IMR-90 (cell line): Measurements from ENCODE around the gene PAPPA. TPM values are rescaled to one million over a fixed set of nuclear protein-coding genes. Genes with fewer than 3 reads are reported as not detected.

ENCODE experiments used
- ATAC-seq: fragments of 200-7000 bp; cut with Tn5 transposase; 2 replicates; pipeline ENCODE4 v1.9.1; 2020; ENCODE audit warnings: low read depth, mild to moderate bottlenecking, moderate library complexity
- BruUV-seq: library from RNA; stranded (reverse); fragments of 400-500 nt; replicated peaks from 2 replicates; lab custom pipeline; 2021; lab: Mats Ljungman, UMichigan
- CTCF ChIA-PET: fragments of 300-600 bp; formaldehyde crosslinking; extraction: SDS; loops from one replicate; lab custom pipeline; 2021; ENCODE audit warnings: antibody characterized with exemption; lab: Yijun Ruan, JAX
- POLR2A ChIA-PET: fragments of 300-600 bp; sonication (Branson Sonifier 250); formaldehyde crosslinking; loops from one replicate; lab custom pipeline; 2022; ENCODE audit warnings: antibody characterized with exemption; ENCODE audit not compliant: unreplicated experiment; lab: Charles Lee
- DNase-seq: peaks from one replicate; pipeline ENCODE4 v3.0.0; 2013
- H2AFZ ChIP-seq: replicated peaks from 2 replicates; pipeline ENCODE3; 2013; ENCODE audit warnings: low read length, mild to moderate bottlenecking; ENCODE audit not compliant: poor library complexity
- H2AK5ac ChIP-seq: 2 replicates; pipeline ENCODE4 v1.6.1; 2013; ENCODE audit warnings: low read depth, low read length, inconsistent platforms
- H2AK9ac ChIP-seq: replicated peaks from 2 replicates; pipeline ENCODE3; 2013; ENCODE audit warnings: mild to moderate bottlenecking, low read depth, low read length, moderate library complexity; ENCODE audit not compliant: poor library complexity
- H2BK120ac ChIP-seq: 2 replicates; pipeline ENCODE4 v1.6.1; 2013; ENCODE audit warnings: low read depth, low read length, inconsistent platforms
- H2BK15ac ChIP-seq: 3 replicates; pipeline ENCODE4 v1.6.1; 2013; ENCODE audit warnings: low read depth, low read length, inconsistent platforms
- H2BK20ac ChIP-seq: 2 replicates; pipeline ENCODE4 v1.6.1; 2013; ENCODE audit warnings: low read depth, mild to moderate bottlenecking, inconsistent platforms, low read length, moderate library complexity
- H2BK5ac ChIP-seq: 2 replicates; pipeline ENCODE4 v1.6.1; 2013; ENCODE audit warnings: mild to moderate bottlenecking, low read depth, low read length, inconsistent platforms; ENCODE audit not compliant: poor library complexity, severe bottlenecking
- H3K14ac ChIP-seq: replicated peaks from 2 replicates; pipeline ENCODE4 v1.6.1; 2013; ENCODE audit warnings: low read depth, low read length, inconsistent platforms
- H3K18ac ChIP-seq: 2 replicates; pipeline ENCODE4 v1.6.1; 2013; ENCODE audit warnings: low read depth, low read length, control low read depth
- H3K23ac ChIP-seq: 2 replicates; pipeline ENCODE4 v1.6.1; 2013; ENCODE audit warnings: low read depth, low read length, inconsistent platforms
- H3K27ac ChIP-seq: 2 replicates; pipeline ENCODE4 v1.5.1; 2013; ENCODE audit warnings: mild to moderate bottlenecking, control low read depth, low read length; ENCODE audit not compliant: insufficient read depth
- H3K27me3 ChIP-seq: 2 replicates; pipeline ENCODE4 v1.6.1; 2013; ENCODE audit warnings: low read length; ENCODE audit not compliant: control insufficient read depth, insufficient read depth
- H3K36me3 ChIP-seq: 2 replicates; pipeline ENCODE4 v1.6.1; 2013; ENCODE audit warnings: low read length, mixed read lengths; ENCODE audit not compliant: control insufficient read depth, insufficient read depth
- H3K4ac ChIP-seq: 2 replicates; pipeline ENCODE4 v1.6.1; 2013; ENCODE audit warnings: low read depth, low read length, inconsistent platforms
- H3K4me1 ChIP-seq: 2 replicates; pipeline ENCODE4 v1.6.1; 2013; ENCODE audit warnings: low read length, mixed read lengths; ENCODE audit not compliant: control insufficient read depth, insufficient read depth
- H3K4me2 ChIP-seq: 2 replicates; pipeline ENCODE4 v1.6.1; 2013; ENCODE audit warnings: low read depth, mild to moderate bottlenecking, control low read depth, low read length, moderate library complexity
- H3K4me3 ChIP-seq: 2 replicates; pipeline ENCODE4 v1.5.1; 2013; ENCODE audit warnings: low read depth, mild to moderate bottlenecking, control low read depth, low read length, moderate library complexity; ENCODE audit not compliant: insufficient read depth
- H3K56ac ChIP-seq: 2 replicates; pipeline ENCODE4 v1.6.1; 2013; ENCODE audit warnings: low read length, inconsistent platforms; ENCODE audit not compliant: insufficient read depth; ENCODE audit errors: extremely low read depth
- H3K79me1 ChIP-seq, 2 experiments: 2 replicates each; pipeline ENCODE4 v1.6.1; 2013; ENCODE audit warnings: low read length in 2 of 2, inconsistent platforms in 1 of 2, low read depth in 1 of 2
- H3K9ac ChIP-seq: 2 replicates; pipeline ENCODE4 v1.6.1; 2013; ENCODE audit warnings: low read depth, low read length, control low read depth
- H3K9me1 ChIP-seq: 2 replicates; pipeline ENCODE4 v1.6.1; 2013; ENCODE audit warnings: low read length, inconsistent platforms; ENCODE audit not compliant: insufficient read depth
- H3K9me3 ChIP-seq: 2 replicates; pipeline ENCODE4 v1.6.1; 2013; ENCODE audit warnings: low read length; ENCODE audit not compliant: control insufficient read depth, insufficient read depth
- H4K20me1 ChIP-seq: 2 replicates; pipeline ENCODE4 v1.6.1; 2013; ENCODE audit warnings: low read length, inconsistent platforms; ENCODE audit not compliant: insufficient read depth
- H4K5ac ChIP-seq: 2 replicates; pipeline ENCODE4 v1.6.1; 2013; ENCODE audit warnings: mild to moderate bottlenecking, low read depth, low read length, control low read depth
- H4K8ac ChIP-seq, 2 experiments: 2 replicates each; pipeline ENCODE4 v1.6.1; 2013; ENCODE audit warnings: low read depth in 2 of 2, low read length in 2 of 2, control low read depth in 1 of 2, inconsistent platforms in 1 of 2
- H4K91ac ChIP-seq: 2 replicates; pipeline ENCODE4 v1.6.1; 2013; ENCODE audit warnings: low read depth, low read length, inconsistent platforms; ENCODE audit not compliant: insufficient read depth
- CEBPB ChIP-seq: IDR thresholded peaks from 2 replicates; pipeline ENCODE4 v1.6.1; 2012; ENCODE audit warnings: low read depth, low read length, improper control_type of control experiment
- MXI1 ChIP-seq: IDR thresholded peaks from 2 replicates; pipeline ENCODE4 v1.6.1; 2012; ENCODE audit warnings: low read depth, mild to moderate bottlenecking, low read length, moderate library complexity, borderline replicate concordance
- SMC3 ChIP-seq: fragments of 150-350 bp; IDR thresholded peaks from 2 replicates; pipeline ENCODE4 v1.6.1; 2016; ENCODE audit warnings: low read depth, mild to moderate bottlenecking, antibody characterized with exemption, low read length, moderate library complexity
- USF2 ChIP-seq: fragments of 150-350 bp; IDR thresholded peaks from 2 replicates; pipeline ENCODE4 v1.6.1; 2017; ENCODE audit warnings: mild to moderate bottlenecking, antibody characterized with exemption, low read length, low read depth
- WGBS, 2 experiments: methylation state at CpG; one replicate each; pipeline versions ENCODE4 v1.1.5 to v1.1.7; 2013; ENCODE audit warnings: missing lambda C conversion rate in 2 of 2; ENCODE audit not compliant: insufficient read length in 1 of 2; ENCODE audit errors: extremely low coverage in 2 of 2; 5-methylcytosine and 5-hydroxymethylcytosine counted together
- dilution Hi-C: fragments of 300-500 bp; cut with HindIII; formaldehyde crosslinking; loops from one replicate; pipeline ENCODE4 v1.14.3; 2018; ENCODE audit warnings: low sequenced_read_pairs; ENCODE audit not compliant: unreplicated experiment
- in situ Hi-C: fragments of 300-500 bp; cut with MboI; formaldehyde crosslinking; loops from 3 replicates; pipeline ENCODE4 v1.14.3; 2019; ENCODE audit warnings: low sequenced_read_pairs, inconsistent platforms, mixed read lengths
- intact Hi-C: fragments of 100-400 bp; cut with micrococcal nuclease; formaldehyde crosslinking; loops from 2 replicates; pipeline ENCODE4 v1.10.0; 2022
- polyA plus RNA-seq, 3 experiments: library from polyadenylated mRNA; depleted of rRNA; stranded (reverse); fragments of >200 nt; gene quantifications; 2 replicates each; pipeline ENCODE4 v1.2.3, GENCODE V29; 2012; ENCODE audit warnings: low replicate concordance in 1 of 3
- total RNA-seq: library from RNA; depleted of rRNA; stranded (reverse); fragments of >200 nt; gene quantifications from 2 replicates; pipeline ENCODE4 v1.2.3, GENCODE V29; 2012

Gene PAPPA
- total and polyA plus RNA-seq, 2 of the 4 experiments (the other 2 are of a cell fraction), result 8.3 to 12.4 TPM

DNA sequence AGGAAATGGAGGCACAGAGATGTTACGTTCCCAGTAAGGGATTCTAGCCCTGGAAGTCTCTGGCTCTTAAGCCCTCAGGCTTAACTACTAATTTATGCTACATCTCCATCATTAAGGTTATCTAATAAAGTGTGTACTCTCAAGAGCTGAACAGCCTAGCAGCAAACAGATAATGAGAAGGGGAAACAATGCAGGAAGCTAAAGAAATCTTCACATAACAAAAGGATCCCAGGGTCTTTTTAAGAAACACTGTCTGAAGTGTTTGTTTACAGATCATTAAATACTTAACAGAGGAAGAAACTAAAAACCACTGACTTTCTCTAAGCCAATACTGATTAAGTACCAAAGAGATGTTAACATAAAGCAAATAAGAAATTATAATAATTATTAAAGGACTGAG is 129.0 kb downstream of the PAPPA start:
- dilution Hi-C loops, result no loop called here

More for the DNA sequence above, 129.0 kb downstream of the PAPPA start:
- TF ChIP-seq SMC3 (no peak), USF2 (no peak), CEBPB (no peak), MXI1 (no peak)
- Histone ChIP-seq H3K56ac (no peak overlapping the region), H4K5ac (no peak overlapping the region), H3K27ac (no peak overlapping the region), H3K18ac (no peak overlapping the region), H2BK15ac (no peak overlapping the region), H3K9me1 (peaks cover 10% of the 10 kb centered on the region), H3K4me2 (no peak overlapping the region), H2BK120ac (no peak overlapping the region), H3K36me3 (peaks cover 40% of the 10 kb centered on the region), H3K14ac (no peak overlapping the region), H3K79me1 (0 out of 4 replicates have a peak, but pooled peaks cover 0 to 4% of the 10 kb centered on the region in 2 experiments), H4K8ac (no peak overlapping the region), H2BK20ac (no peak overlapping the region), H2AK9ac (no peak overlapping the region), H4K91ac (no peak overlapping the region), H3K4me1 (no peaks in the 10 kb centered on the region), H3K4me3 (no peak overlapping the region), H3K23ac (no peak overlapping the region), H3K4ac (no peak overlapping the region), H3K9ac (no peak overlapping the region), H3K27me3 (no peaks in the 10 kb centered on the region), H4K20me1 (peaks cover 13% of the 10 kb centered on the region; the same call in 1 of the 2 replicates), H2AFZ (no peak overlapping the region), H2AK5ac (no peak overlapping the region), H2BK5ac (no peak overlapping the region), H3K9me3 (no peaks in the 10 kb centered on the region)
- no peak for ATAC-seq
- no CpG with 5 or more reads among the region's 1 CpG for WGBS, 2 experiments
- in situ Hi-C loops (no loop called here), intact Hi-C loops (no loop called here)
- BruUV-seq, result no TSS peak
- no peak for DNase-seq
- POLR2A ChIA-PET, result no interaction called here
- CTCF ChIA-PET, result no interaction called here
